Stimulated activated CD8-positive, alpha-beta memory T cell treated with anti-CD3 and anti-CD28 coated beads, Interleukin-4, amount 100 ng/mL, for 1 hour (primary cell): ENCODE data around the gene DSG2.
"Not testable (repeated sequence)": the region's sequence is repeated elsewhere in the genome, so short reads cannot be mapped to it uniquely, and the experiment has no call there.

Experiments used
- DNase-seq, 2 donors: peaks; one replicate each; pipeline ENCODE4 v3.0.0-alpha.2; 2020; ENCODE audit warnings: low read depth in 2 of 2, low spot score in 1 of 2

DSG2 gene

DNA sequence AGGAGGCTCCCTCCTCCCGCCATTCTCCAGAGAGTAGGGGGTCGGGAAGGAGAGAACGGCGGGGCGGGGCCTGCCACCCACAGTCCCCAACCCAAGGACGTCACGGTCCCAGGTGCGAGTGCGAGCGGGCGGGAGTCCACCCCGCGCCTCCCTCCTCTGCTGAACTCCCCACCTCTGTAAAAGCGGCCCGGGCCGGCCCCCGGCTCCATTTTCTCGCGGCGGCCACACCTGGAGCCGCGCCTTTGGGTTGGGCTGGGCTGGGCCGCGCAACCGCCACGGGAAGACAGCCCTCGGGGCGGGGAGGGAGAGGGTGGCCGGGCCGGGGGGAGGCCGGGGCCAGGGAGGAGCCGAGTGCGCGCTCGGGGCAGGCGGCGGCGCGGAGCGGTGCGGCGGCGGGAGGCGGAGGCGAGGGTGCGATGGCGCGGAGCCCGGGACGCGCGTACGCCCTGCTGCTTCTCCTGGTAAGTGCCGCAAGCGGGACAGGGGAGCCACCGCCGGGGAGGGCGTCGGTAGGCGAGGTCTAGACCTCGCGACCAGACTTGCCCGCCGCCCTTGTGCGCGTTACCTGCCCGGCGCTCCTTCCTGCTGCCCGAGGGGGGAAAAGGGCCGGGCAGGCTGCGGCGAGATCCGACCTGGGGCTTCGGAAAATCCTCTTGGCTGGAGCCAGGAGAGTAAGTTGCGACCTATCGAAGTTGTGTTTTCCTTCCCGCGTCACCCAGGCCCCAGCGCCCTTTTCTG lies at the start of gene DSG2:
Gene DSG2 (plus strand): TSS at position 342 of the 738 bp plus-strand sequence. CDS start 75 bp downstream, at position 417.
- no peak for DNase-seq

DNA sequence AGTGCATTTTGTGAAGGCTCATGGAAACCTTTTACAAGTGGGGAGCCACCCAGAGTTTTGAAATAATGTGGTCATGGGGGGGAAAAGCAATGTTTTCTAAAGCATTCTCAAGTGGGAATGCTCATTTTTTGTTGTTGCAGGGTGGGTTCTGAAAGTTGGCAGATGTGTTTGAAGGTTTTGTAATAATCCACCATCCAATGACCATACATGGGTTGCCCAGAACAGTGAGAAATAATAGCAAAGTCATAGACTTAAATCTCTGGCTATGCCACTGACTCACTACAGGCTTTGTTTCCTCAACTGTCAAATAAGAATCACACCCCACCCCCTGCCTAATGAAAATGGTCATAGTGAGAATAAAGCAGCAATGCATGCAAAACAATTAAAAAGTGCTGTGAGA lies 47.6 kb upstream of the DSG2 start:
- DNase-seq = no peak

DNA sequence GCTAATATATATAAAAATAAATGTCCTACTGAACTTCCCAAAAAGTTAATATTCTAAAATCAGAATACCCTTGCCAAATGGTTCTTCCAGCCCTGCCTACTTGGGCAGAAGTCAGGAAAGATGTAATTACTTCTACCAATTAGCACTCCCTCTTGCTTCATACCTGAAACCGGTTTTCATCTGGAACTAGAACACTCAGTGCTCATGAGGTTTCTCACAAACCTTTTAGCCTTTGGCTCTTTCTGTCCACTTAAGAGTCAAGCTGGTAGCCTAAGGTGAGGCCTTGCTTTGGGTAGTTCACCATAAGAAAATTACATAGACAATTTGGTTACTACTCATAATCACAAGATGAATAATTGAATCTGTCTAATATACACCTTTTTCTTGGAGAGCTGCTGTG lies 46.4 kb upstream of the DSG2 start:
- DNase-seq = no peak

DNA sequence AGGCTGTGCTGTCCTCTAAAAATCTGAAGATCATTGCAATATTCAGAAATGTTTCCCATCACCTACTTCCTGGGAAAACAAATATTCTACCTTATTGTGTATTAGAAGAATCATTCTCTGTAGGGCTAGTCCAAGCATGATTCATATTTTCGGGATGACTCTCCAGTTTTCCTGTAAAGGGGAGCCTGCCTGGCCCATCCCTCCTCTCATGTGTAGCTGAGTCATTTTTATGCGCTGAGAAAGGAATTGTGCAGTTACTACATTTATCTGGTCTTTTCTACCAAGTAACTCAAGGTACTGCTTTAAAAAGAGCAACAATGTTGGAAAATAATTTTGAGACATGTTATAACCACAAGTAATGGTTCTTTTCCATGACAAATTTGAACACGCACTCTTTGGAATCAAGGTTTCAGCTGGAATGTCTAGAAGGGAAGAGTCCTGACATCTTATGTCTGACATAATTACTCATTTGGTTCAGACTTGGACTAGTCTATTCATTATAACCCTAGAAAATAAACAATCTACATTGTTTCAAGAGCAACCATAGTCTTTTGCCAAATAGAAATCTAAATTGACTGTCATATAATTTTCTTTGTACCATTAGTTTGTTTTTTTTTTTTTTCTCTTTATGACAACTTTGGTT lies 43.8 kb upstream of the DSG2 start:
- no peak for DNase-seq

DNA sequence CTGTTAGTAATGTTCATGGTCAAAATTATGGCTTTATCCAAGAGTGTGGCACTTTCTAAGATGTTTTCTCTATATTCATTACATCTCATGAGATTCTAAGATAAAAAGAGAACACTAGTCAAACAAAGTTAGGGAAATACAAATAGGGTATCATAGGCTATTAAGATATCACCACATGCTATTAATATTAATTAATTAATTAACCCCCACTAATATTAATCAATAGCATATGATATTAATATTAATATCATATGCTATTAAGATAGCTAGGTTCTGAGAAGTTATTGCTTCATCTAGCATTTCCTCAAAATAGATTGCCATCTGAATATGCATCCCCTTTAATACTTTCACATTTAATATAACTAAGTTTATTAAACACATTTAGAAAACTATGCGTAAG lies 28.3 kb upstream of the DSG2 start:
- no peak for DNase-seq

DNA sequence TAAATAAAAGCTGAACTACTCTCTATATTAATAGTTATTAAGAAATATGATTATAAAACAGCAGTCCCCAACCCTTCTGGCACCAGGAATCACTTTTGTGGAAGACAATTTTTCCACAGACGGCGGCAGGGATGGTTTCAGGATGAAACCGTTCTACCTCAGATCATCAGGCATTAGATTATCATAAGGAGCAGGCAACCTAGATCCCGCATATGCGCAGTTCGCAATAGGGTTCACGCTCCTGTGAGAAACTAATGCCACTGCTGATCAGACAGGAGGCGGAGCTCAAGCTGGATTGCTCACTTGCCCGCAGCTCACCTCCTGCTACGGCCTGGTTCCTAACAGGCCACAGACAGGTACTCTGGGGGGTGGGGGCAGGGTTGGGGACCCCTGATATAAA lies 19.3 kb upstream of the DSG2 start:
- DNase-seq = no peak

DNA sequence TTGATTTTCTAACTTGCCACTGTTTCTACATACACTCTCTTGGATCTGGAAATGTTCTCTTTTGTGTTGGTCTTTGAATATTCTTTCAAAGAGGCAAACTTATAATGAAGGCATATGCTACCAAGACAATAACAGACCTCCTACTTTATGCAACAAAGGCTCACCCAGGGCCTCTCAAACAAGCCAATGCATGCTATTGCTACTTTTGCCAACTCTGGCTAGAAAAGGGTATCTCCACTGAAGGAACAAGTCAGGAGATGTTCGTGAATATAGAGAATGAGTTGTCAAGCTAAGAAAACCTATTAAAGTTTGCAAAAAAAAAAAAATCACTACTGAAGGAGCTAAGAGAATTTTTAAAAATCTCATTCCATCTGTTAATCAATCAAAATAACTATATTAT lies 15.9 kb upstream of the DSG2 start:
- DNase-seq = no peak

DNA sequence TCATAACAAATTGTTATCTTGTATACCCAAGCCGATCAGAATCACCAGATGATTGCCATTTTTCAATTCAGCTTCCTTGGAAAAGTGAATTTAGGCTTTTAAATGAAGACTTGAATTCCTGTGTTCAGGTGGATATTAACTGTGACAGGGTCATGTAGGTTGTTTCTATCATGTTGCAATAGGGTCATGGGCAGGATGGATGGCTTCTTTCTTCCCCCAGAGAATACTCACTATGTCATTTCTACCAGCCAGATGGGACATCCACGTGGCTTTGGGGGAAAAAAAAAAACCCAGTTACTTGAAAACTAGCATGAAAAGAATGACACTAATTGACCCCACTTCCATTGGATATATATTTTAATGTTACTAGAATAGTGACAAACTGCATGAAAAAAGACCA lies 14.6 kb upstream of the DSG2 start:
- DNase-seq = no peak

DNA sequence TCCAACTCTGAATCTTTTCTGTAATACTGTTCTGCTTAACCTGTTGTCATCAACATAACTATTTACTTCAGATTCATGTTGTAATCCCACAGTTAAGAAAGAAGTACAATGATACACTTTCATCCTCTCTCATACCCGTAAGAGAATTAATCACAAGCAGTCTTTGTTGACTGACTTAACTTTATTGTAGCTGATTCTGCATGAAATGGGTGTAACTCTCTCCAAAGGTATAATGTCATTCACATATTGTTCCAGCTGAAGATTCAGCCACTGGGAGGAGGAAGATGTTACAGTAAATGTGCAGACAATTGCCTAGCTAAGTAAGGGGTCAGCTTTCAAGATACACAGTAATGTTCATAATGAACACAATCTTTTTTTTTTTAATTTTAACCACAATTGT lies 13.5 kb upstream of the DSG2 start:
- no peak for DNase-seq

DNA sequence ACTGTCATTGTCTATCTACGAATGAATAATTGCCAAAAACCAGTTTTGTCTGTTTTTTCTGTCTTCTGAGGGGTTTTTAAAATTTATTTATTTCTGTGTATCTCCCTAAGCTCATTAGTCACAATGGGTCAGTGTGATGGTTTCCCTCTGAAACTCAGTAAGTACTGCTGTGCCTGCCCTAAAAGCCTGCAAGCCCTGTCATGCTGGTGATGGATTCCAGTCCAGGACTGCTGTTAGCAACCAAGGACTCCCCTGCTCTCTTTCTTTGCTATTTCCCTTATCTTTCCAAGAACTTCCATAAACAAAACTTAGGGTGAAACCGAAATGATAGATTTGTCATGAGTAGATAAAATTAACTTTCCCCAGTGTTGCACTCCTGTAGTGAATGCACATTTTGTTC lies 11.8 kb upstream of the DSG2 start:
- no peak for DNase-seq

DNA sequence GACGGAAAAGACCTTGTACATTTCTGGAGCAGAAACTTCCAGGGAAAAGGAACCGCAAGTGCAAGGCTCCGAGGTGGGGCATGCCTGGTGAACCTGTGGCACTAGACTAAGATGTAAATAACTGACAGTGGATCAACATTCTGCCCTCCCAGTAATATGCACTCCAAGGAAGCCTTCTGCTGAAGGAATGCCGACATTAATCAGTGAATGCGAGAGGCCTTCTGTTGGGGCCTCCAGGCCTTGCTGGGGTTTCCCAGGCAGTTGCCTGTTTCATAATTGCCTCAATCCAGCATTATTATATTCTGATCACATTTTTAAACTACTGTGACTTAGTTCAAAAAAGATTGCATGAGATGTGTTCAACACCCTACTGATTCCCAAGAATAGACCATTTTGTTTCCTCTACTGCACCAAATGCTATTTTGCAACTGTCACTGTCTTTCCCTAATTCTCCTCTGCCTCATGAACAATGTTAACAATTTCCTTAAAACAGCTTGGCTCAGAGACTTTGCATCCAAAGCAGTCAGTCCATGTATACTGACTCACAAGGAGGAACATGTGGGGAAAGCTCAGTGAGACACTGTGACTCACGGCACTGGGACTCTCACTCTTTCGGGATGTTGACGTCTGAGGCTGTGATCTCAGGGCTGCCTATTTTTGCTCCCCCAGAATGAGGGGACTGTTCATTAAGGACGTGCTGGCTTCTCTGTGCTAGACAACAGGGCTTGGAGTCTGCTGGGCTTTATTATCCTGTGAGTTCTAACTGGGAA lies 10.5 kb upstream of the DSG2 start:
- DNase-seq = no peak

DNA sequence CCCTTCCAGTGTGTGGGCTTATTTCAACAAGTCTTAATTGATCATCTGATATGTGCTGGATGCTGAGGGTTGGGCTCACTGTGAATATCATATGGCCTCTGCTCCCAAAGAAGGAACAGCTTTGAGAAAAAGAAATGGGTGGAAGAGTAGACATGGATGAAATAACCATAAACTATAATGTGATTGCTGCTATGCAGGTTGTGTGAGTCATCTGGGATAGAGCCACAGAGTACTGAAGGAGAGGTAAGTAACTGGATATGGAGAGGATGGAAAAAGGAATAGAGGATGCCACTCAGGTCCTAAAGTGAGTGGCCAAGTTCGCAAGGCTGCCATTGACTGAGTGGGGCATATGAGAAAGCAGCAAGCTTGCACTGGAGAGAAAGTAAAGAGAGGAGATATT lies 8.7 kb upstream of the DSG2 start:
- DNase-seq = no peak

DNA sequence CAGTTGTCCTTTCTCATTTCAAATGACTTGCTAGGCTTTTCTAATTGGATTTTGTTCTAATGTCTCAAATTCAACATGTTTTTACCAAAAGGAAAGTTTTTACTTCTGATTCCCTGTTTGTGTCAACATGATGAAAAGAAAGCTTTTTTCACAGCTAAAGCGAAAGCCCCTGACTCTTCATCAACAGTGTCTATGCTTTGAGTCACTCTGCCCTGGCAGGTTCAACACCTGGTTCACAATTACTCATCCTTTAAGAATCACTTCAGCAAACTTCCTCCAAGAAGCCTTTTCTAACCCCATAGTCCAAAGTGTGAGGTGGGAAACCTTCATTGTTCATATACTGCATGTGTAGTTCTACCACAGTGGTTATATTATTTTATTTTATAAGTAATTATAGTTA lies 7.6 kb upstream of the DSG2 start:
- DNase-seq = no peak

DNA sequence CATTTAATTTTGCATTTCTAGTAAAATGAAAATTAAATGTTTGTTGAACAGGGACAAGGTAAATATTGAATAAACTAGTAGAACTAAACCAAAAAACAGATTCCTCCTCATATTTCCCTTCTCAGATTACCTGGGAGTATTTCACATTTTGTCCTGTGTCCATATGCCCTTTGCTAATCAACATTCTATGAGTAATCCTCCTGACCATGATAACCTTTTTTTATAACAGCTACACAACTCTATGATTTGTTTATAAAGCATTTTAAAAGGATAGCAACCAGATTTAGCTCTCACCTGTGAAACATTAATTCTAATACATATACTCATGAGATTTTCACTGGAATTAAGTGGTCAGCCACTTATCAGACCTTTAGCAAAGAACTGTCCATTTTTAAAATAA lies 7.1 kb upstream of the DSG2 start:
- DNase-seq = no peak

DNA sequence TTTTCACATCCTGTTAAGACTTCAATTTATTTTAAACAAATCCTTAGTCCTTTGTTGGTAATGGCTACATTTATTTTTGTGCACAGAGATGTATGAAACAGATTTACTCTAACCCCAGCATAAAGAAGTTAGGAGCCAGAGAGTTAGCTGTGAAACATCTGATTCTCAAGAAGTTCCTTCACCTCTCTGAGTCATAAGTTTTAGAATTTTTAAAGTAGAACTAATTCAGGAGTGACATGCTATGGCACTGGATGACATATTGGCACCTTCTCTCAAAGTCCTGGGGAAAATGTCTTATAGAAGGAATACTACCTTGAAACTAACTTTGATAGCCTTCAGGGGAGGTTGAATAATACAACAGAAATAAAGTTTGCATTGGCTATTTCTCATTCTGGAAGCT lies 6.4 kb upstream of the DSG2 start:
- no peak for DNase-seq

DNA sequence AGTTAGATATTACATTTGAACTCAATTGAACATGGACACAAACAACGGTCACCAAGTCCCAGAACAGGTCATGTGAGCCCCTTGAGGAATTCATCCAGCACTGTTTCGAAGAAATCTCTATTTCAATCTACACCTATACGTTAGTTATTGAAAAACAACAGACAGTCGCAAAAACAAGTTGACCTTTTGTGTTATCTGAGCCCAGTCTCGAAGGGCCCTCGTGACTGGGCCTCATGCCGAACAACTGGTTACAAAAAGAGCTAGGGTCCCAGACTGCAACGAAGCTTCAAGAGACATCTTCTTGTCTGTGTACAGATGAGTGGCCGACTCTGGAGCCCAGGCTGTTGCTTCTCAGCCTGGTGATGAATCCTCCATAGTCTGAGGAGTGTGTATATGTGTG lies 5.3 kb upstream of the DSG2 start:
- DNase-seq = no peak

DNA sequence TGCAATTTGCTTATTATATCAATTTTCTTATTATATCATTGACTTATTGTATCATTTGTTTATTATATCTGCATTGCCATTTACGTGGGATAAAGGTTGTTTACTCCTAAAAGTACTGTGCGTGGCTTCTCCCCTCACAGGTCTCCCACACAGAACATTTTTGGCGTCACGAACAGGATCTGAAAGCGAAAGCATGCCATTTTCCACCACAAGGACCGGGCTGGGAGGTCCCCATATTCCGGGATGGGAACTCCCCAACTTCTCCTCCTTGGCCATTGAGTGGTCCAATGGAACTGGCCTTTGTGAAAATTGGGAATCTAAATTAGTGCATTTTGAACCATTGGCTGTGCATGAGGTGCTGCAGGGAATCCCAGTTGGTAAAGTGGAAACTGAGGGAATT lies 4.8 kb upstream of the DSG2 start:
- no peak for DNase-seq

DNA sequence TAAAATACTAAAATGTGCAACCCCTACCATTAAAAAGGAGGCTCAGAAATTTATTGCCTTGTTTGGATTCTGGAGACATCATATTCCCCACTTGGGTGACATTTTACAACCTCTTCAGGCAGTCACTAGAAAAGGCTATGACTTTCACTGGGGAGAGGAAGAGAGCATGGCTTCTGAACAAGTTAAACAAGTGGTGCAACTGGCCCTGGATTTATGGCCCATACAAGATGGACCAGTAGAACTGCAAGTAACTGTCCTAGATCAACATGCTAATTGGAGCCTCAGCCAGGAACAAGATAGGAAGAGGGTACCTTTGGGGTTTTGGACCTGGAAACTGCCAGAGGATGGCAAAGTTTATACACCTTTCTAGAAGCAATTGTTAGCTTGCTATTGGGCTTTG lies 4.0 kb upstream of the DSG2 start:
- no peak for DNase-seq

DNA sequence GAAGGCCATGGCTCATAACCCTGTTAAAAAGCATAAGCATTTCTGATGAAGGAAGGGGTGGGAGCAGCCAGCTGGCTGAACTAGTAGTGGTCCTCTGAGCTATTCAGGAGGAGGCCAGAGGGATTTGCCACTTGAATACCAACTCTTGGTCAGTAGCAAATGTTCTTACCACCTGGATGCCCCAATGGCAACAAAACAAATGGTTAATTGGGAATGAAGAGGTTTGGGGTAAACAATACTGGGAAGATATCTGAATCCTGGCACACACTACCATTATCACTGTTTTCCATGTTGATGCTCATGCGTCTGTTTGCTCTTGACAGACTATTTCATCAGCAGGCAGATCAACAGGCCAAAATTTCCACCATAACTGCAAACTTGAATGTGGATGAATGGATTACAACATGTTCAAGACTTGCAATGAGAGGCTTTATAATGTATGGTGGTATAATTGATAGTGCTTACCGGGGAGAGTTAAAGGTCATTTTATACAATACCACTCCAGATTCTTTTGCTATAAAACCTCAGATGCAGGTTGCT lies 3.2 kb upstream of the DSG2 start:
- not testable (repeated sequence) for DNase-seq

DNA sequence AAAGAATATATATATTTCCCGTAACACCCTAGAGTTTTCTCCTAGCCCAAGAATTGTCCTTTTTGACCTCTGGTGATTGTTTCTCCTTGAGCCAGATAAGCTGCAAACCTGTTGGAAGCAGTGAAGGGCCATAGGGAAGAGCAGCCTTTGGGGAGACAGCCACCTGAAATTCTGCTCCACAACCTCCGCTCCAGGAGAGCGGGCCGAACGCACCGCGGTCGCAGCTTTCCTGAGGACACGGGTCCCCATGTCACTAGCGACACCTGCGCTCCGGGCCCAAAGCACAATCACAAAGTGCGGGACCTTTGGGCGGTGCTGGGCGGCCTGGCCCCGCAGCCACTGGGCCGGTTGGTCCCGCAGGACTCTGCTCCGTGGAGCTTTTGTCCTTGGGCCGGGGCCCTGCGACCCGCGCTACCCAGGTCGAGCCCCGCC lies 557 bp upstream of the DSG2 start:
- no peak for DNase-seq

DNA sequence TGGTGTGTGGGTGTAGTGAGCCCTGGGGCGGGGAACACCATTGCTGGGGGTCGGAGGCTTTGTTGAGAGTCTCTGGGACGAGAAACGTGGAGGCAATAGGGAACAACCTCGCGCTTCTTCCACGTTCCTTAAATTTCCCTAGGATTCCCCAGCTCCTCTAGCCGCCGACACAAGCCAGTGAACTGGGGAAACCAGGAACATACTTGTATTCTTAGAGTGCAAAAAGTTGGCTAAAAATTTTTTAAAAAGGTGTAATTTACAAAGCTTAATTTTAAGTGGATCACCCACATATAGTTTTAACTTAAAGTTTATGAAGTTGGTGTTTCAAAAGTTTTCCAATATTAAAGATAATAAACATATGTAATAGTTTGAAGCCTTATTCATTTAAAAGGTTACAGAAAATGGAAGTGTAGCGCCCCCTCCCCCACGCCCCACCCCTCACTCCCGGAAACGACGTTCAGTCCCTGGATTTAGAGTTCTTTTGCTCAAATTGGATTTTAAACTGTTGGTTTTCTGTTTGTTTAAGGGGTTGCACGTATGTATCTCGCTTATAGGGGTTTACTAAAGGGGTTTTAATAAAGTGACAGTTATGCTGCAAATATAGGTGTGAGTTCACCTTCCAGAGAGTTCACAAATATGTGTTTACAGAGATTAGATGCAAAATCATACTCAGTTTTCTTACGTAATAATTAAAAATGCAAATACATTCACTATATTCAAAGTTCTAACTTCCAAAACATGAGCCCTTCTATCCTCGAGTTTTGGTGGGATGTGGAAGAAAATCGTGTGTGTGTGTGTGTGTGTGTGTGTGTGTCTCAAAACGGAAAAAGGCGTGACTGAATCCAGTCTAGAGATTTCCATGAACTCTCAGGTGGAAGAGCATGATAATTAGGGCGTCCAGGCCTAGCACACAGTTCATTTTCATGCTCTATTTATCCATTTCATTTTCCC lies 872 bp downstream of the DSG2 start:
- DNase-seq = no peak
